Measurements from ENCODE around the gene ZNF684. TPM values are rescaled to one million over a fixed set of nuclear protein-coding genes. Genes with fewer than 3 reads are reported as not detected.

ZNF684 gene
- total RNA-seq, 3 donors from 2014 or later: 4.0 to 8.2 (median 5.9) TPM

DNA sequence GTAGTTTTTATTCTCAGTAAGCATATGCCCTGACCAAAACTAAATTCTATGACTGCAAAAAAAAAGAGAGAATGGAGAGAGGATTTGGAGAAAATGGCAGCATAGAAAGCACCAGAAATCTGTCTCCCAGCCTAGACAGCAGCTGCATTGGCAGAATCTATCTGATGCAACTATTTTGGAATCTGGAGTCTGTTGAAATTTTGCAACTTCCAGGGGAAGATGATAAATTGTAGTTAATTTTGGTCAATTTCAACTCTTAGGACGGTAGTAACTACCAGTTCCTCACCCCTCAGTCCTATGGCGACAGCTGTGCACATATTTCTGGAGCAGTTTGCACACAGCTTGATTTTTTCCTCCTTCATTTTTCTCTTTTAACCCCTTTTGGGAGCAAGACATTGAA is 11.9 kb upstream of the ZNF684 start:
- TF ChIP-seq POLR2AphosphoS5 (IDR thresholded peaks at IDR 0.05) (no peak), POLR2A (IDR thresholded peaks at IDR 0.05) (no peak)
- TF ChIP-seq, protein P1, sequence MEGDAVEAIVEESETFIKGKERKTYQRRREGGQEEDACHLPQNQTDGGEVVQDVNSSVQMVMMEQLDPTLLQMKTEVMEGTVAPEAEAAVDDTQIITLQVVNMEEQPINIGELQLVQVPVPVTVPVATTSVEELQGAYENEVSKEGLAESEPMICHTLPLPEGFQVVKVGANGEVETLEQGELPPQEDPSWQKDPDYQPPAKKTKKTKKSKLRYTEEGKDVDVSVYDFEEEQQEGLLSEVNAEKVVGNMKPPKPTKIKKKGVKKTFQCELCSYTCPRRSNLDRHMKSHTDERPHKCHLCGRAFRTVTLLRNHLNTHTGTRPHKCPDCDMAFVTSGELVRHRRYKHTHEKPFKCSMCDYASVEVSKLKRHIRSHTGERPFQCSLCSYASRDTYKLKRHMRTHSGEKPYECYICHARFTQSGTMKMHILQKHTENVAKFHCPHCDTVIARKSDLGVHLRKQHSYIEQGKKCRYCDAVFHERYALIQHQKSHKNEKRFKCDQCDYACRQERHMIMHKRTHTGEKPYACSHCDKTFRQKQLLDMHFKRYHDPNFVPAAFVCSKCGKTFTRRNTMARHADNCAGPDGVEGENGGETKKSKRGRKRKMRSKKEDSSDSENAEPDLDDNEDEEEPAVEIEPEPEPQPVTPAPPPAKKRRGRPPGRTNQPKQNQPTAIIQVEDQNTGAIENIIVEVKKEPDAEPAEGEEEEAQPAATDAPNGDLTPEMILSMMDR (IDR thresholded peaks at IDR 0.05): no peak
- Histone ChIP-seq H3K9me3 (peaks cover 30 to 50% of the 10 kb centered on the region in 2 donors), H3K27me3 (no peaks in the 10 kb centered on the region), H3K4me1 (no peaks in the 10 kb centered on the region), H3K4me3 (no peak overlapping the region), H3K27ac (no peak overlapping the region), H3K36me3 (no peaks in the 10 kb centered on the region)
- DNase-seq (ENCODE audit: low spot score in 2 of 2): no peak
- intact Hi-C loops (cut with DNase I; ENCODE audit: low total_unique reads): no loop called here

DNA sequence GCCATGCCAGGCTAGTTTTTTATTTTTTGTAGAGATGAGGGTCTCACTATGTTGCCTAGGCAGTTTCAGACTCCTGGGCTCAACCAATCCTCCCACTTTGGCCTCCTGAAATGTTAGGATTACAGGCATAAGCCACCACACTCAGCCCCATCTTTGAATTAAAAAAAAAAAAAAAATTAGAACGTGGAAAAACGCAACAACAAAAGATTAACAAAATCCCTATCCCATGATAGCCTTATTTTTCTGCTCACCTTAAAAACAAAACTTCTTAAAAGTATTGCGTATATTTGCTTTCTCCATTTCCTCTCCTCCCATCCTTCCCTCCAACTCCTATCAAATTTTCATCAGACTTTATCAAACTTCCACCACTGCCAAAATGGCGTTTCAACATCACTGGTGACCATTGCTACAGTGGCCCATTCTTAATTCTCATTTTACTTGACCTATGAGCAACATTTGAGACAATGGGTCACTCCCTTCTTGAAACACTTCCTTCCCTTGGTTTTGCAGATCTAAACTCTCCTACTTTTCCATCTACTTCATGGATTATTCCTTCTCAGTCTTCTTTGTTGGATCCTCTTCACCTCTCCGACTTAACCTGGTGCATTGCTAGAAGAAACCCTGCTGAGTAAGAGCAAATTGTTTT is 579 bp upstream of the ZNF684 start:
- Histone ChIP-seq H3K27ac (peak overlapping the region; percentile 79 to 87), H3K9me3 (peaks cover 0 to 3% of the 10 kb centered on the region in 2 donors), H3K27me3 (no peaks in the 10 kb centered on the region), H3K4me3 (peak overlapping the region; percentile 54 to 73 (median 71)), H3K4me1 (no peaks in the 10 kb centered on the region), H3K36me3 (no peaks in the 10 kb centered on the region)
- TF ChIP-seq POLR2AphosphoS5 (IDR thresholded peaks at IDR 0.05): no peak
- DNase-seq (ENCODE audit: low spot score in 2 of 2): no peak
- intact Hi-C loops (cut with DNase I; ENCODE audit: low total_unique reads): no loop called here

DNA sequence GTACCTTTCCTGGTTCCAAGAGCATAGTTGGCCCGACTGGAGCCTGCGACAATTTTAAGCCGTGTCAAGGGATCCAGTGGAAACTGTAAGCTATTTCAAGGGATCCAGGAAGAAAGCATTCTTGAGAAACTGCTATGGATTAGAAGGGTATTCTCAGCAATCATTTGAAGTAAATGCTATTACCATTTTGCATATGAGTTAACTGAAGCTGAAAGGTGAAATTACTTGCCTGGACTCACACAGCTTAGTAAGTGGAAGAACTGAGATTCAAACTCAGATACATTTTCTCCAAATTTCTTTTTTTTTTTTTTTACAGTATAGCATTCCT is 589 bp downstream of the ZNF684 start:
- Histone ChIP-seq H3K9me3 (no peaks in the 10 kb centered on the region), H3K27me3 (no peaks in the 10 kb centered on the region), H3K36me3 (no peaks in the 10 kb centered on the region), H3K27ac (peak overlapping the region; percentile 79 to 87), H3K4me3 (peak overlapping the region; percentile 54 to 73 (median 71)), H3K4me1 (no peaks in the 10 kb centered on the region)
- TF ChIP-seq POLR2AphosphoS5 (IDR thresholded peaks at IDR 0.05) (no peak), POLR2A (IDR thresholded peaks at IDR 0.05) (no peak)
- TF ChIP-seq, protein P1 (IDR thresholded peaks at IDR 0.05): no peak
- intact Hi-C loops (cut with DNase I; ENCODE audit: low total_unique reads): no loop called here
- DNase-seq (ENCODE audit: low spot score in 2 of 2): no peak

DNA sequence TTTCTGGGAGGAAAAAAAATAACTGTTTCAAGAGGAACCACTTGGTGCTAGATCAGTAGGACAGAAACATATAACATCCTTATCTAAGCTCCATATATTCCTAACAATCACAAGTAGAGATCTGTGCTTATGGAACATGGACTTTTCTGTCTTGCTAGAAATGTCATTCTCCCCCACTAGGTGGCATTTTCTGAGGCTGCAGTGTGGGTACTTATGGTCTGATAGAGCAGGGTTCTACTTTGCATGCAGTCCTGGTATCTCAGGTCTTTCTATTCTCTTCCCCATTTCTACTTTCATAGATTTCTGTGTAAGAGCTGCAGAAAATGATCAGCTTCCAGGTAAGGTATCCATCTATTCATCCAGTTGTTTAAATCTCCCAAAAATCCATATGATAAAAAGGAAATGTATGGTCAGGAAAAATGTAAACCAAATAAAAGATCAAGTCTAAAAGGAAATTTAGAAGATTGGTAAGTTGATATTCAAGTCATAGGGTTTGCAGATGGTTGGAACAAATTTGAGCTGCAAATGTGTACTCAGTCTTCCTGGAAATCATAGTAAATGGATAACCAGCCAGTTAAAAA is 1.5 kb downstream of the ZNF684 start:
- no peak for TF ChIP-seq POLR2A (IDR thresholded peaks at IDR 0.05)
- no peak for TF ChIP-seq POLR2AphosphoS5 (IDR thresholded peaks at IDR 0.05)
- TF ChIP-seq, protein P1 (IDR thresholded peaks at IDR 0.05): peak in 1 of 3 donors; percentile 17
- intact Hi-C loops (cut with DNase I; ENCODE audit: low total_unique reads): no loop called here
- Histone ChIP-seq H3K9me3 (no peaks in the 10 kb centered on the region), H3K36me3 (no peaks in the 10 kb centered on the region), H3K4me3 (no peak overlapping the region), H3K27me3 (no peaks in the 10 kb centered on the region), H3K27ac (no peak overlapping the region), H3K4me1 (no peaks in the 10 kb centered on the region)
- no peak for DNase-seq (ENCODE audit: low spot score in 2 of 2)

DNA sequence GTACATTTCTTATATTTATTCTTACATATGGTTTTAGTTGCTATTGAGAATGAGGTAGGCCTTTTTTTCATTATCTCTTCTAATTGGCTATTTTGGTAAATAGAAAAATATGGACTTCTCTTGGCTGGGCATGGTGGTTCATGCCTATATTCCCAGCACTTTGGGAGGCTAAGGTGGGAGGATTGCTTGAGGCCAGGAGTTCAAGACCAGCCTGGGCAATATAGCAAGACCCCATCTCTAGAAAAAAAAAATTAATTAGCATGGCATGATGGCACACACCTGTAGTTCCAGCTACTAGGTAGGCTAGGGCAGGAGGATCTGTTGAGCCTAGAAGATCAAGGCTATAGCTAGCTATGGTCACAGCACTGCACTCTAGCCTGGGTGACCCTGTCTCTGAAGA is 3.2 kb downstream of the ZNF684 start:
- no peak for DNase-seq (ENCODE audit: low spot score in 2 of 2)
- no peaks in the 10 kb centered on the region for H3K9me3 ChIP-seq
- H3K36me3 ChIP-seq: no peaks in the 10 kb centered on the region
- no peaks in the 10 kb centered on the region for H3K4me1 ChIP-seq
- no peak overlapping the region for H3K4me3 ChIP-seq
- H3K27me3 ChIP-seq: no peaks in the 10 kb centered on the region
- intact Hi-C loops (cut with DNase I; ENCODE audit: low total_unique reads): no loop called here
- TF ChIP-seq POLR2A (IDR thresholded peaks at IDR 0.05): no peak
- TF ChIP-seq, protein P1 (IDR thresholded peaks at IDR 0.05): no peak
- TF ChIP-seq POLR2AphosphoS5 (IDR thresholded peaks at IDR 0.05): no peak
- H3K27ac ChIP-seq: no peak overlapping the region

Data from breast epithelium (tissue), 4 donors.